HG03460 (cell line): ENCODE measurements around the gene SLC25A33.

Experiments used
- ATAC-seq: cut with Tn5 transposase; IDR thresholded peaks from one replicate; pipeline ENCODE4 v1.9.1; 2021; ENCODE audit not compliant: unreplicated experiment

Gene SLC25A33

DNA sequence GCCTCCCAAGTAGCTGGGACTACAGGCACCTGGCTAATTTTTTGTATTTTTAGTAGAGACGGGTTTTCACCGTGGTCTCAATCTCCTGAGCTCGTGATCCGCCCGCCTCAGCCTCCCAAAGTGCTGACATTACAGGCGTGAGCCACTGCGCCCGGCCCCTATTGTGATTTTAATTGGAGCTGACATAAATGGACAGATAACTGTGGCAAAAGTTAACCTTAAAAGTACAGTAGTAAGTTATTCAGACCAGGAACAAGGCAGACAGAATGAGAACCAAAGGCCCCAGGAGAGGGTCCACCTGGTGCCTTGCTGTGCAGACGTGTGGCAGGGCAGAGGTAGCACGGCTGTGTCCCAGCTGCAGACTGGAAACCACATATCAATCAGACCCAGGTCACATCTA is 60.5 kb downstream of the SLC25A33 start:
- ATAC-seq = no peak

DNA sequence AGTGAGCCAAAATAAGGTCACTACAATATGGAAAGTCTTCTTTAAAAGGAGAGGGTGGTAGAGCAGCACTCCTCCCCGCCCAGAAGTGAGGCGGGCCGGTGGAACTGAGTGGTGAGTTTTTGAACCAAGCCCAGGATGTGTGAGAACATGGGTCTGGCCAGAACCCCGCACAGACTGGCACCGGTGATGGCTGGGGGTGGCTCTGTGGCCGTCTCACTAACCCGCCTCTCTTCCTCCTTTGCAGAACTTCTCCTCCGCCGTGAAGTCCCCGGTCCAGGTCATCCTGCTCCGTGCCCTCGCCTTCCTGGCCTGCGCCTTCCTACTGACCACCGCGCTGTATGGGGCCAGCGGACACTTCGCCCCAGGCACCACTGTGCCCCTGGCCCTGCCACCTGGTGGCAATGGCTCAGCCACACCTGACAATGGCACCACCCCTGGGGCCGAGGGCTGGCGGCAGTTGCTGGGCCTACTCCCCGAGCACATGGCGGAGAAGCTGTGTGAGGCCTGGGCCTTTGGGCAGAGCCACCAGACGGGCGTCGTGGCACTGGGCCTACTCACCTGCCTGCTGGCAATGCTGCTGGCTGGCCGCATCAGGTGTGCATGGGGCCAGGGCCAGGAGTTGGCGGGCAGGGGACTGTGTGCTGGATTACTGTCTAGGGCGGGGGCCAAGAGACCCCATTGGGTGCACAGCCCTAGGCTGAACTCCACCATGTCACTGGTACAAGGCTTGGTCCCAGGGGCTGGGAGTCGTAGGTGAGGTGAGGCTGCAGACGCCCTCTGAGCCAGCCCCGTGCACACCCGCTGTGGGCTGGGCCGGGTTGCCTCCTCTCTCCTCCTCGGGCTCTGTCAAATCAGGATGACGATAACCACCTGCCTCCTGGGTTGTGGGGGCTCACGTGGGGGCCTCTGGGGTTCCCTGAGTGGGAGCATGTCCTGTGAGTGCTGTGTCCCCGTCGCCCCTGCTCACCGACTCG is 61.9 kb downstream of the SLC25A33 start:
- ATAC-seq = no peak

DNA sequence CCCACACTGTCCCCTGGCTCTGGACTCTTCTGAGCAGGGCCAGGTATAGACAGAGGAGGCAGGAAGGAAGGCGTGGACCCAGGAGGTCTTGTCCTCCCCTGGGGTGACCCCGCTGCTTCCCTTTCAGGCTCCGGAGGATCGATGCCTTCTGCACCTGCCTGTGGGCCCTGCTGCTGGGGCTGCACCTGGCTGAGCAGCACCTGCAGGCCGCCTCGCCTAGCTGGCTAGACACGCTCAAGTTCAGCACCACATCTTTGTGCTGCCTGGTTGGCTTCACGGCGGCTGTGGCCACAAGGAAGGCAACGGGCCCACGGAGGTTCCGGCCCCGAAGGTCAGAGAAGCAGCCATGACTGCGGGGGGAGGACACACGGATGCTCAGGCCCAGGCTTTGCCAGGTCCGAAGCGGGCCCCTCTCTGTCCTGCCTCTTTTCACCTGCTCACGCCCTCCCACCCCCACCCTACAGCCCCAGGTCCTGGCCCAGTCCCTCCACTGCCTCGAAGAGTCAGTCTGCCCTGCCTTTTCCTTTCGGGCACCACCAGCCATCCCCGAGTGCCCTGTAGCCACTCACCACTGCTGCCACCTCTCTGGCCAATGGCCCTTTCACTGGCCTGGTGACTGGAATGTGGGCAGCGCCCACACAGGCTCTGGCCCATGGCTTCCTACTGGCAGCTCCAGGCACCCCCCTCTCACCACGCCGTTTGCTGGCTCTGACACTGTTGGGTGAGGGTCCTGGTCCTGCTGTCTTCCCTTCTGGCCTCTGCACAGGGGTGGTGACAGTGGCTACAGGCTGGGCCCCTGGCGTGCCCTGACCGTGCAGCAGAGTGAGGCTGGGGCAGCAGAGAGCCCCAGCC is 62.9 kb downstream of the SLC25A33 start:
- no peak for ATAC-seq

DNA sequence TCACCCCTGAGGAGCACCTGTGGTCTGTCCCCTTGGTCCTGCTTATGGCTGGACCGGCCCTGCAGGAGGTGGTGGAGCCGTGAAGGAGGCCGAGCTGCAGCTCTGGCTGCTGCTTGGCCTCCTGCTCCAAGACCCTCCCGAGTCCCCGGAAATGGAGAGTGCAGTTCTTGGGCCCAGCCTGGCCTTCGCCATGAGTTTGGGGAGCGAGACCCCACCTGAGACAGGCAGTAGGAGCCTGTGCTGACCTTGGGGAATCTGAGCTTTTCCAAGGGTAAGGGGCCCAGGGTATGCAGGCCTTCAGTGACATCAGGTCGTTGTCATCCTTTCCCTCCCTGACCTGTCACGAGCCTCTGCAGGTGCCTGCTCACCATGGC is 63.5 kb downstream of the SLC25A33 start:
- no peak for ATAC-seq

DNA sequence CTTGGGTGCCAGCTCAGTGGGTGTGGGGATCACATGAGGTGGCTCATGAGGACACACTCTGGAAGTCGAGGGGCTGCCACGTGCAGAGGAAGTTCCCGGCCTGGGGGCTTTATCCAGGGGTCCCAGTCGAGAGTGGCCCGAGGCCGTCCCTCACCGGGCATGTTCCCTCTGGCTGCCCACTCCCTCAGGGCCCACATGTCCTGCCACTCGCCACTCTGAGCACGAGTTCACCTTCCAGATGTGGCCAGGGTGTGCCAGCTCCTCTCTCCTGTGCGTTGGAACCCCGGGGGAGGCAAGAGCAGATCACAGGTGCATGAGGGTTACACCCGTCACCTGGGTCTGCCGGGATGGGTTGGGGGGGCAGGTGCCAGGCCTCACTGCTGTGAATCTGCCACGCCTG is 64.0 kb downstream of the SLC25A33 start:
- ATAC-seq = no peak

DNA sequence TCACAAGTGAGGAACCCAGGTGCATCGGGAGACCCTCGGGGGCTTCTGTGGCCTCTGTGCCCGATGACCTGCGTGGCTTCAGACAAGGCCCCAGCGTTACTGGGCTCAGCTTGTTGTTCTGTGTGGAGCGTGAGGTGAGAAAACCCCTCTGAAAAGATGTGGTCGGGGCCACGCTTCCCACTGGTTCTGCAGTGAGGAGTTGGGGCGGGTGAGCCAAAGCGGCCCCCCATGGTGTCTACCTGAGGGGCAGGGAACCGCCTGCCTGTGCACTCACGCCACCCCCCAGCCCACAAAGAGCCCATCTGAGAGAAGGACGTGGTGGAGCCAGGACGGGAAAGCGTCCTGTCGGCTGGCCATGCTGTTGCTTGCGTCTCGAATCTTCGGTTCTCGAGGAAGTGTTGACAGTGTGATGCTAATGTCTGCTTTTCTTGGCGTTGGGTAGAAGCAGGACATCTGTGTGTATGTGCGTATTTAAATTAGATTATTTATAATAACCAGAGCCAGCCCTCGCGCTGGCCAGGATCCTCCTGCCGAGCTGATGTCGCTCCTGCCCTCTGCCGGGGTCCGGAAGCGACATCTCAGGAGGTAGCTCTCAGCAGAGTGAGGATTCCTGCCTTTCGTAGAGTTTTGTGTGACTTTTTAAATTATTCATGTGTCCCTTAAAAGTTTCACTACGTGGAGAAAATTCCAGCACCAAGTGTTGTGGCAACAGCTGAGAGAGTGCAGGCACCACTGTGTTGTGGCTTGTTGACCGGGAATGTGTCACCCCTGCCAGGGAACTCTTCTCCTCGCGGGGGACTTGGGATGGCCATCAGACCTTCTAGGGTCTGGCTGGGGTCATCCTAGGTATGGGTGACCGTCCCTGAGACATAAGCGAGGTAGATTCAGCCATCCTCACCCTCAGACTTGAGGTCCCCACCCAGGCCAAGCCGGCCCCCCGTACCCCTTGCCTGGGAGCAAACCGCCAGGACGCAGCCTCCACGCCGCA is 64.8 kb downstream of the SLC25A33 start:
- ATAC-seq = no peak

DNA sequence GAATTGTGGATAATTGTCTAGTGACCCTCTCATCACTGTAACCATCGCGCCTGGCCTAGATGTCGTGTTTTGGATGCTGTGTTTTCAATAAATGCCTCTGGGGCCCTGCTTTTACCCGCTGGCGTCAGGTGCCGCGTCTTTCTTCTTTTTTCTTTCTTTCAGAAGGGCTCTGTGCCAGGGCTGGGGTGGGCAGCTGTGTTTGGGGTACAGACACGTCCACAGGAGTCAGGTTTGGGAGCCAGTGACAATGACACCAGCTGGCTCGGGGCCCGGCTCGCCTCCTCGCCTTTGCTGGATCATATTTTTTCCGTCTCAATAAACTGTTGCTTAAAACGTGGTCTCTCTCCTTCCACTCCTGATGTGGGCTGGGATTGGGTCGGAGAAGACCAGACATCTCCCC is 65.6 kb downstream of the SLC25A33 start:
- ATAC-seq = no peak

DNA sequence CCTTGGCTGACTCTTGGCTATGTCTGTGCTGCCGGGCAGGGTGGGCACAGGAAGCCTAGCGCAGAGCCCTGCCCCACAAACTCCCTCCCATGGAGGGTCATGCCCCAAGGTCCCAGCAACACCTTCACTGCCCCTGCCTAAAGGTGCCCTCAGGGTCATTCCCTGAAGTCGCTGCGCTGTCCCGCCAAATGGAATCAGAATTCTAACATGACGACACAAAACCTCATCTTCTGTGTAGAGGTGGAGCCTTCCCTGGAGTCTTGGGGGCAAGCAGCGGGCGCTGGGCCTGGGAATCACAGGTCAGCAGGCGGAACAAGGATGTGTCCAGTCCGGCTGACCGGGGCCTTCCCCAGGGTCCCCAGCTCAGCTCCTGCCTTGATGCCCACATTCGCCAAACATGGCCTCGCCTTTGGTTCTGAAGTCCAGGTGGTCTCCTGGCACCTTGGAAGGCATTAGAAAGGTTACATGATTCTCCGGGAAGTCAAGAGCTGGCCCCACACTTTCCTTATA is 66.7 kb downstream of the SLC25A33 start:
- ATAC-seq = no peak

DNA sequence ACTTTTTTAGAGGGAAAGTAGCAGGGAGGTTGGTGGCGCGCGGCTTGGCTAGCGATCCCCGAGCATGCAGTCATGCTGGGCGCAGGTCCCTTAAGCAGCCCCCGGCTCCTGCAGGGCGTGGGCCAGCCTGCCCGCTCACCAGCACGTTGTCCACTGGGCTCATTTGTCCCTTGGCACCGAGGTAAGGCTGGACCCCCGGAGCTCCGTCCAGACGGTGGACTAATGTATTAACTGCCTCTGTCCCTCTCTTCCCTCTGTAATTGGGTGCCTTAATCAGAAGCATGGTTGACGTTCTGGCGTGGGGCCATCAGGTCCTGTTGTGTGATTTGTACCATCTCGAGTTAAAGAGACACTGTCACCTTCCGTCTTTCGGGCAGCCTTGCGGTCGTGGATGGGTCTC is 67.2 kb downstream of the SLC25A33 start:
- no peak for ATAC-seq

DNA sequence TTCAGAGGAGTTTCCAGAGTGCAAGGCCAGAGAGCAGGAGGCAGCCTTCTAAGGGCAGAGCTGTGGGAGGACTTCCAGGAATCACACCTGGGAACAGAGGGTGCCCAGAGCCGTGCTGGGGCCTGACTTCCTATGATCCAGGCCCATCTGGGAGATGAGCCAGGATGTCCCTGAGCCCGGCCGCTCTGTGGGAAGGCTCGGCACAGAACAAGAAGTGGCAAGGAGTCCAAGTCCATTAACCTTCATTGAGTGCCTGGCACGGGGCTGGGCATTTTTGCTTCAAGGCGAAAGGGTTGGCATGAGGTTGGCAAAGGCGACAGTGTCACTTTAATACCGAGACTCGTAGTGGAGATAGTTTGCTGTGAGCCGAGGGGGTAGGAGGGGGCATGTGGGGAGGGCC is 67.7 kb downstream of the SLC25A33 start:
- ATAC-seq = no peak

DNA sequence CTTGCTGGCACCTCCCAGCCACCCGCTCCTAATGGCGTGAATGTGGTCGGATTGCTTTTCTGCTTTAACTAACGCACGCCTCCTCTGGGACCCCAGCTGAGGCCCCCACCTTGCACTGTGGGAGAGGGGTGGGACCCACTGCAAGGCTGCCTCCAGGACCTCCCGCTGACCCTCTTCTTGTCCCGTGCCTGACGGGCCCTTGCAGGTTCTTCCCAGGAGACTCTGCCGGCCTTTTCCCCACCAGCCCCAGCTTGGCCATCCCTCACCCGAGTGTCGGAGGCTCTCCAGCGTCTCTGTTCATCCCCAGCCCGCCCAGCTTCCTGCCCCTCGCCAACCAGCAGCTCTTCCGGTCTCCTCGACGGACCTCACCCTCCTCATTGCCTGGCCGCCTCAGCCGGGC is 68.1 kb downstream of the SLC25A33 start:
- ATAC-seq = no peak

DNA sequence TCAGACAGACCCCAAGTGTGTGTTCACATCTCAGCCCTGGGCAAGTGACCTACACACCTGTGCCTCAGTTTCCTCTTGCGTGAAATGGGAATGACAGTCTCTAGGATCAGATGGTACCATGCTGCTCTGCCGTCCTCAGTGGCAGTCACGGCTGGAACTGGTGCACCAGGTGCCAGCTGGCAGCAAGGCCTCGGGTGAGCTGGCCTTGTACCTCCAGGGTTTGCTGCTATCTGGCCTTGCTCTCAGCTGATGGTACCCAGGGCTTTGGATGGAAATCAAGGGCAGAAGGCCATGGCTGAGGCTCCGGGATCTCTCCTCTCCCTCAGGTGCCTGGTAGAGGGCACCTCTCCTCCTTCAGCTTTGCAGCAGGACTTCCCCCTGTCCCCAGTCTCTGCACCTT is 70.7 kb downstream of the SLC25A33 start:
- no peak for ATAC-seq

DNA sequence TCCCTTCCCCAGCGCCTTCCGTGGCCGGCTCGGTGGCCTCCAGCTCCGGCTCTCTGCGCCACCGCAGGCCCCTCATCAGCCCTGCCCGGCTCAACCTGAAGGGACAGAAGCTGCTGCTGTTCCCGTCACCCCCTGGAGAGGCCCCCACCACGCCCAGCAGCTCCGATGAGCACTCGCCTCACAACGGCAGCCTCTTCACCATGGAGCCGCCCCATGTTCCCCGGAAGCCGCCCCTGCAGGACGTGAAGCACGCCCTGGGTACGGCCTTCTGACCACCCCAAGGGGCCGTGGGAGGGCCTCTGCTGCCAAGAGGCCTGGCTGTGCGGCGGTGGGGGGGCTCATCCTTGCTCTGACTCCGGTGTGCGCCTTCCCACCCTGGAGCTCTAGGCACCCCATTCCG is 71.3 kb downstream of the SLC25A33 start:
- ATAC-seq = no peak

DNA sequence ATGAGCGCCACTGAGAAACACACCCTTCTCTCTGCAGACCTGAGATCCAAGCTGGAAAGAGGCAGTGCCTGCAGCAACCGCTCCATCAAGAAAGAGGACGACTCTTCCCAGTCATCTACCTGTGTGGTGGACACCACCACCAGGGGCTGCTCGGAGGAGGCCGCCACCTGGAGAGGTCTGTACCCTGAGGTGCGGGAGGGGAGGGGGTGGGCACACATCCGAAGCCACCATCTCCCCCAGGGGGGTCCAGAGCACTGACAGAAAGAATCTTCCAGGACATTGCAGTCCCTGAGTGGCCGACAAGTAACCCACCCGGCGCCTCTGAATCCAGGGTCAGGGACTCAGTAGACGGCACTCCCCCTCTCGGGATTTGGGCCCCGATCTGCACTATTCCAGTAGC is 72.5 kb downstream of the SLC25A33 start:
- no peak for ATAC-seq

DNA sequence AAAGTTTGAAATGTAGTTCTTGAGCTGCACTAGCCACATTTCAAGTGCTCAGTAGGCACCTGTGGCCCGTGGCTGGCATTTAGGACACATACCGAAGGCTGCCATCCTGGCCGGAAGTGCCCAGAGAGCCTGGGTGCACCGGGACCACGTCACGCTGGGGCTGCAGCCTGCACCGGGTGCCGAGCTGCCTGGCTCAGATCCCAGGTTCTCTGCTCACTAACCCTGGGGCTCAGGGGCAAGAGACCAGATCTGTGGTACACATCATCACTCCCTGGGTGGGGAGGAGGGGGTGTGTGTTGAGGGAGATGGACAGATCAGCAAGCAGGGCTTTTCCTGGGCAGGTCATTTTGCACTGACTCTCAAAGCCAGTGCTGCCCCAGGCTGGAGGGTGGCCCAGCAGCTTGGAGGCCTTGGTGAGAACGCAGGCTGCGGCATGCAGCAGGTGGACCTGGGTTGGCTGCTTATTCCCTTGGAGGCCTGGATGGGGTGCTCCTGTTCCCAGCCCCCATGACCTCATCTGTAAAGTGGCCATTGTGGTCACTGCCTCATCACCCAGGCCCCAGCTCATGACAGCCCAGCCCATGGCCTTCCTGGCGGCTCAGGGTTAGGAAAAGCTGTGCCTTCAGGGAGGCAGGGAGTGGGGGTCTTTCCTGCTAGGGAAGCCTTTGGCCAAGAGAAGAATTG is 73.0 kb downstream of the SLC25A33 start:
- ATAC-seq = no peak

DNA sequence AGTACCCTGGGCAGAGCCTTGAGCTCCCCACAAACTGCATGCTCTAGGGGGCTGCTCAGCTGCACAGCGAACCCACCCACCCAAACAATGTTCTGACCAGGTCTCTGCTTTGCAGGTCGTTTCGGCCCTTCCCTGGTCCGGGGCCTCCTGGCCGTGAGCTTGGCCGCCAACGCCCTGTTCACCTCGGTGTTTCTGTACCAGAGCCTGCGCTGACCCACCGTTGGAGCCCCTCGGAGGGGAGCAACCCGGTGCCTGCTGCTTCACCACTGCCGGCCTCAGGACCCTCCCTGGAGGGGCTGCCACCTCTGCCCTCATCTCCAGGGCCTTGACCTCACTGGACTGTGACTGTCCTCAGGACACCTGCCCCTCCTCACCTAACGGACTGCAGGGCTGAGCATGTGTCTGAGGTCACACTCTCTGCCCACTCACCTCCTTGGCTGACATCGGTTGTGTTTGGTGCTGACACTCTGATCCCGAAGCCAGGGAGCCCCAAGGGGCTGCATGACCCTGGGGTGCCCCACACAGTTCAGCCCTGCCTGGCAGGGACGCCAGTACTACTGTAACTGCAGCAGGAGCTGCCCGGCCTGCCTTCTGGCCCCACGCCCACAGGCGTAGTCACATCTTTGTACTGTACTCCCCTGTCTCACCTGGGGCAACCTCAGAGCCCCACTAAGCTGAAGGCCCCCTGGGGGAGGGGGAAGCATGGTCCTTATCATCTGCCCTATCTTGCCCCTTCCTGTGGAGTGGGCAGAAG is 73.8 kb downstream of the SLC25A33 start:
- no peak for ATAC-seq

DNA sequence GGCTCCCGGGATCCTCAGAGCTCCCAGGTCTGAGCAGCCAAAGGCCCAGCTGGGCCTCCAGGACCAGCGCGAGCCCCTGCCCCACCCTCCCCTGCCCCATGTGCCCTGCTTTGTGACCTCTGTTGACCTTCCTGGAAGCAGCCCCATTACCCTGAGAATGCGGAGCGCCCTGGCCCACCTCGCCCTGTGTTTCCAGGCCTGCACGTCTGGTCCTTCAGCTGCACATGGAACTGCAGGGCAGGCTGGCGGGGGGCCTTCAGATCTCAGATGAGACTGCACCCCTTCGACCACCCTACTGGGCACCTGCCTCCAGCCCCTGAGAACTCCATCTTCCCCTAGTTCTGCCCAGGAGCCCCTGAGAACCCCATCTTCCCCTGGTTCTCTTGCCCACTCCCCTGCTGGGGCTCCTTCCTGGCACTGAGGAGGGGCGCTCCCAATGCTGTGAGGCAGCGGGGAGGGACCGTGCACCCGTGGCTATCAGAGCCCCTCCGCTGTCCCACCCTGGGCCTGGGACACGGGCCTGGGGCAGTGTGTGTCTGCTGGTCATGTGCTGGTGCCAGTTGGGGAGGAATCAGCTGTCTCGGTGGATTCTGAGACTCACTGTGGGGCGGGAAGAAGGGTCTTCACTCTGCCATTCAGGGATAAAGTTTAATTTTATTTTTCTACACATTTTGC is 74.5 kb downstream of the SLC25A33 start:
- ATAC-seq = no peak

DNA sequence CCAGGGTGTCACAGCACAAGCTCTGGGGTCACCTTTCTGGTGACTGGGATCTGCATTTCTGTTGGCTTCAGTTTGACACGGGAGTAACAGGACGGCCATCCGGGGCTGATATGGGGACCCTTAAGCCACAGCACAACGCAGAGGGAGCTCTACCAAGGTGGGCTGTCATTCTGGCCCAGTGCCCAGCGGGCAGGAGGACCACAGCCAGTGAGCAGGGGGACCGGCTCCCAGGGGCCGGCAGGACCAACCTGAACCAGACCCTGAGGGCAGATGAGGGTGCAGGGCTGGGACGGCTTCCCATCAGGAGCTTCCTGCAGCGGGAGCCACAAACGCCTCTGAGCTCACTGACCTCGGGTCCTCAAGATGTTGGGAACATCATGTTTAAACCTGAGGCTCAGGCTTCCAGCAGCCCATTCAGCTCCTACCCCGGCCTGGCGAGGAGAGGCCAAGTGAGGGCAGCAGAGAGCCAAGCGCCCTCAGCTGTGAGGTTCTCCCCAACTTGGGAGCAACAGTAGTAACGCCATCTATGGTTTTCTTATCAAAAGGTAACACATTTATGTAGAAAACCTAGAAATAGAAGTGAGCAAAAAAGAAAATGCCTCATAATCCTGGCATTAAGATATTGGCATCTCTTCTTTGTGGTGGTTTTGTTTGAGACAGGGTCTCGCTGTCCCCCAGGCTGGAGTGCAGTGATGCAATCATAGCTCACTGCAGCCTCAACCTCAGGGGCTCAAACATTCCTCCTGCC is 76.2 kb downstream of the SLC25A33 start:
- ATAC-seq = no peak
